ENCODE results near the gene COX10.
A peak's percentile ranks its signal among the peaks of the same experiment; 100 is the strongest.
"Not testable (repeated sequence)": the region's sequence is repeated elsewhere in the genome, so short reads cannot be mapped to it uniquely, and the experiment has no call there.

Gene COX10

DNA sequence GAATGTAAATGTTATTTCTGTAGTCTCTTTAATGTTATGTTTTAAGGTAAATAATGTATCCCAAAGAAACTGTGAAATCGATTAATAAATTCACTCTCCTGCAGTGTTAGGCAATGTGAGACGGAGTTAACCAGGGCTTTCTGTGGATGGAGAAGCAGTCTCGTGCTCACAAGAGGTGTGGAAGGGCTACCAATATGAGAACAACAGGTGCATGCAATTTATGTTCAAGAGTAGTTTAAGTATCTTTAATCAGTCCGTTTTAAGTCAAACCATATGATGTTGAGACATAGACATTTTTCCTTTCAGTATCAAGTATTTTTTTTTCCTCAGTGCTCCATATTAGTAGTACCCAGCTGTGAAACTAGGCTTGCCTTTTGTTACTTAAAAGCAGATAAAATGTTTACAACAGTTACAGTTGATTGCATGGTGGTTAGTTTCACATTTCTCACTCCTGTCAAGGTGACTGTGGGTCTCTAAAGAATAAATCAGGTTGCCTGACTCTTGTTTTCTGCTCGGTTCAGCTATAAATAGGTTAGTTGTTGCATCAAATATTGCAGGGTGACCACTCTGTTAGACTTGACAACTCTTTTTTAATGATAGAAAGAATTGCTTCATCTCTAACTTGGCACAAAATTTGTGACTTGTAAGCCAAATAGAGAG, 54.4 kb downstream of the COX10 start:
- ATAC-seq, result no peak

DNA sequence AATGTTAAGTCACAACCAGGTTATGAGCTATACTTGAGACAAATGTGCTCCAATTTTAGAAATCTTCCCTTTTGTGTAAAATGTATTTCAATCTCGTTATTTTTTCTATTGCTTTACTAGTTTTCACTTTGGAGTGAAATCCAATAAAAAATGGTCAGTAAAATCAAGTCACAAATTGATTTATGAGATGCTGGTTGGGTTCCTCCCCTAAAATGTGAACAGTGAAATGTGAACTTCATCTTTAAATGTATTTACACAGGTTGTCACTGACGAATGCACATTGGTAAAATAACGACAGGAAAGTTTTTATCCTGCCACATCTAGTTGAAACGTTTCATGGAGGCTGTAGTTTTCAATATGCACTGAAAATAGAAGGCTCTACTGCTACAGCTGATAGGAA, 55.5 kb downstream of the COX10 start:
- no peak for ATAC-seq

DNA sequence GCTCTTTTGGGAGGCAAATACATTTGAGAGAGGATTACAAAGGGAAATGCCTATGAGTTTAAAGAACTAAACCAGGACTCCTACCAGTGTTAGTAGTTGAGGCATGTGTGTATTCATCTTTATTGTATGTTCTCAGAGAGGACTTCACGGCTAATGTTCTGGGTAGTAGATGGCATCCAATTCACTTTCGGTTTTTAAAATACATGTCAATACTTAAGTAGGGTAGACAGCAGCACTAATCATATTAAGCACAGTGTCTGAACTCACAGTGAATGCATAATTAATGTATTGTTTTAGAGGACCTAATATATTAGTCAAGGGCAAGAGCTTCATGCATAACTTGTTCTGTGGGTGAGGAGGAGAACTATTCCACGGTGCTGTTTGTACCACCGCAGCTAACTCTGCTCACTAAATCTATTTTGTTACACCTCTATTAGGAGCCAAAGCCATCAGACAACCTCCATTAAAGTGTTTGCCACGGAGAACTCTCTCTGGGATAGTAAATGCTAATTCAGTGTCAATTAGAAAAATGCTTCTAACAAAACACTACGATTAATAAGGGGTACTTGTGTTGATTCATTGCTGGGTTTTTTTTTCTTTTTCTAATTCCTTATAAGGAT, 56.3 kb downstream of the COX10 start:
- ATAC-seq, result peak; percentile 59 to 62

DNA sequence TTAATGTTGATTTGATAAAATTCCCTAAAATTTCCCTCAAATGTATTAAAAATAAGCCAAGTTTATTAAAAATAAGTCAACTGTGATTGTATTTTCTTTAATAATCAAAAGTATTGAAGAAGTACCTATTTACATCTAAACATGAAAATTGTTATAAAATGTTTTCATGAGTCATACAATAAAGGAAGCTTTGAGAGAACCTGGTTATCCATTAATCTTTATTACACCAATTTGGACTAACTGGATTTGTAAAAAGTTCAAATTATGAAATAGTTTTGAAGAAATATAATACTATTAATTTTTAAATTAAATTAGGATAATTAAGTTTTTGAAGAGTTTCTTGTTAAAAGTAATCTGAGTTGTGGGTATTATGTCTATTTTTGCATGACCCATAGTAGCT, 63.8 kb downstream of the COX10 start:
- ATAC-seq, result no peak

DNA sequence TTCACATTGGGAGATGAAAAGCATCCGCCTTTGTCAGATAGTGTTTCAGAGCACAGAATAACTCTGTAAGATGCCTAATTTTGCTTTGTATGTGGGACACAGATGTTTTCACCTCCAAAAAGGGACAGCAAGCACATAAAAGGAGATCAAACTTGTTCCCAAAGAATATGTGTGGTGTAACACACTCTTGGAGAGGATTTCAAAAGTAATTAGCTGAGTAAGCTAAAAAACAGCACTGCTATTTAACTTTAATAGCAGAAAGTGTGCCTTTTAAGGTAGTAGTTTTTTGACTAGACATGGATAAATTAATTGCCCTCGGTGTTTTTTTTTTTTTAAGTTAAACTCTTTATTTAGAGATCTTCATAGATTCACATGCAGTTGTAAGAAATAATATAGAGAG, 65.2 kb downstream of the COX10 start:
- no peak for ATAC-seq

DNA sequence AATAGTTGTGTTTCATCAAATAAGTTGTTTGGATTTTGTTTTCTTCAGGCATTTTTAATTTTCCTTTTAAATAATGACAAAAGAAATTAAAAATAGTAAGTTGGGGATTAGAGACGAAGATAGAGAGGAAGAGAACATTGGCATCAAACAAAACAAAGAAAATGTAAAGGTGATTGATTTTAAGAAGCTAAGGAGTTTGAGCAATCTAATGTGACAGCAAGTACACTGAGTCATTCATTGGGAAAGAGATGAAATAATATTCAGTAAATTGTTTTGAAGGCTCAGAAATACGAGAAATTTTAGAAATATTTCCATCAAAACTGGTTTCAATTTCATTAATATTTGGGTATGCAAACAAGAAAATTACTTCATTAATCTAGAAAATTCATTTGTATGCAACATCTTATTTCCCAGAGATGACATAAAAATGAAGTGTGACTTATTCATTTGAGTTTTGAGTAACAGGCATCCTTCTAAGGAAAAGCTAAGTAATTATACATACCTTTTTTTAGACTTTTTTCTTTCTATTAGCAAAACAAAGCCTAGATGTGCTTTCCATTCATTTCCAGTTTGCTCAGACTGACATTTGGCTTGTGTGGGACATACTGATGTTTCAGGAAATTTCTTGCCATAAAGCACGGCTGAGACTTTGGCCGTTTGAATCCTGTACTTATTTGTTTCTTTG, 66.7 kb downstream of the COX10 start:
- peak in 1 of 2 donors; percentile 10 for ATAC-seq

GRCh38 chr17:14138649-14139048, 69.3 kb downstream of the COX10 start:
- no peak for ATAC-seq

DNA sequence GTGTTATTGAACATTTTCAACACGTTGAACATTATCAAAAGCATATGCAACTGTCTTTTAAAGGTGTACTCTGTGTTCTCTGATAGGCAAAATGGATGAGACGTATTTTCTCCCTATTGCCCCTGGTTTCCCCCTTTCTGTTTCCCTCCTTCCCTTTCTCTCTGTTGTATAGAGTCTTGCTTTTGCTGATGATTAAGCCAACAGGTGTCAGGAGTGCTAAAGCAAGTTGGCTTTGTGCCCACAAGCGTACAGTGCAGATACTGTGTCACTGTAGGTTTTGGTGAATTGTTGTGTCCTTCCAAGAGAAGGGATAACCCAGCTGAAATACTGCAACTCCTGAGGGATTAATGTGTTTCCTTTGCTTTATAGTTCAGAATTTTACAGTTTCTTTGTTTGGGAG, 74.4 kb downstream of the COX10 start:
- peak in 1 of 2 donors; percentile 41 for ATAC-seq

- ATAC-seq, result no peak
These were observed 75.2 kb downstream of the COX10 start for GRCh38 chr17:14144508-14144907.

- ATAC-seq, result no peak
These were observed 80.4 kb downstream of the COX10 start for GRCh38 chr17:14149751-14150150.

DNA sequence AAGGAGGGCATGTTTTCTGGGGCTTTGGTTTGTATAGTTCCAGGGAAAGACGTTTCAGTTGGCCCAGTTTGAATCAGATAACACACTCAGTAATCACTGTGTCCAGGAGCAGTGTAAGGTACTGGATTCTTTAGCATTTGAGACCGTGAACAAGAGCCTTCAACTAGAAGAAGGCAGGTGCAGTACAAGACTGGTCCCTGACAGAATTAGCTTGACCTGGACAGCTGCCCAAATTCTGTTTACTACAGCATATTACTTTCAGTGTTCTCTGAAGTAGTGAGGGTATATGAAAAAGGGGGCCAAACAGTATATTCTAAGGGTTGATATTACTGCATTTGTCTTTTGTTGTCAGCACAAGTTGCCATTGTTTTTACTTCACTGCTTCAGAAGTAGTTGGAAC, 81.3 kb downstream of the COX10 start:
- ATAC-seq, result no peak

- no peak for ATAC-seq
These were observed 83.4 kb downstream of the COX10 start for GRCh38 chr17:14152721-14153120.

GRCh38 chr17:14153374-14153773, 84.1 kb downstream of the COX10 start:
- no peak for ATAC-seq

GRCh38 chr17:14156689-14157088, 87.4 kb downstream of the COX10 start:
- ATAC-seq, result no peak

- ATAC-seq, result no peak
These were observed 88.5 kb downstream of the COX10 start for GRCh38 chr17:14157822-14158221.

DNA sequence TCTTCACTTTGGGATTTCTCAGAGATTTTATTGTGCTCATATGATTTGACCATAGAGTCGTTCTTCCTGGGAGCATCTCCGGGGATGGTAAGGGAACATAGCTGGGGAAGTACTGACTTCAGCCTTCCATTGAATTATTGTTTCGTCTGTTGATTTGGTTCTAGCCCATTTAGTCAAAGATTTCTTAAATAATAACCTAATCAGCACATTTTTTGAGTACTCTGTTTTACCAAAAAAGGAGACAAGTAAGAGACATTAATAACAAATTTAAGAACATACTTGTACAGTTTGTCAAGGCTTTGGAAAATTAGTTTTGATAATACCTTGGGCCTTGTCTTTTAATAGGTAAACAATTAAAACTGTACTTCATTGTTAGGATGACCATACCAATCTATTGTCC, 89.4 kb downstream of the COX10 start:
- ATAC-seq, result no peak

- no peak for ATAC-seq
These were observed 92.1 kb downstream of the COX10 start for GRCh38 chr17:14161419-14161818.

DNA sequence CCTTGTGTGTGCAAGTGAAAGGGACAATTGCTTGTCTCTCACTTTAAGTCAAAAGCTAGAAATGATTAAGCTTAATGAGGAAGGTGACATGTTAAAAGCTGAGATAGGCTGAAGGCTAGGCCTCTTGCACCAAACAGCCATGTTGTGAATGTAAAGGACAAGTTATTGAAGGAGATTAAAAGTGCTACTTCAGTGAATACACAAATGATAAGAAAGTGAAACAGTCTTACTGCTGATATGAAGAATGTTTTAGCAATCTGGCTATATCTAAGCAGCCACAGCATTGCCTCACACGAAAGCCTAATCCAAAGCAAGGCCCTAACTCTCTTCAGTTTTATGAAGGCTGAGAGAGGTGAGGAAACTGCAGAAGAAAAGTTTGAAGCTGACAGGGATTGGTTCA, 96.3 kb downstream of the COX10 start:
- peak; percentile 33 to 38 for ATAC-seq

GRCh38 chr17:14167831-14168230, 98.5 kb downstream of the COX10 start:
- ATAC-seq, result not testable (repeated sequence)

DNA sequence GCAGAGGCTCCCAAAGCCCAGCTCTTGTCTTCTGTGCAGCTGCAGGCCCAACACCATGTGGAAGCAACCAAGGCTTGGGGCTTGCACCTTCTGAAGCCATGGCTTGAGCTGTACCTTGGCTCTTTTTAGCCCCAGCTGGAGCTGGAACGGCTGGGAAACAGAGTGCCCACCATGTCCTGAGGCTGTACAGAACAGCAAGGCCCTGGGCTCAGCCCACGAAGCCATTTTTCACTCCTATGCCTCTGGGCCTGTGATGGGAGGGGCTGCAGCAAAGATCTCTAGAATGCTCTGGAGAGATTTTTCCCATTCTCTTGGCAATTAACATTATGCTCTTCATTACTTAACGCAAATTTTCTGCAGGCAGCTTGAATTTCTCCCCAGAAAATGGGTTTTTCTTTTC, 99.3 kb downstream of the COX10 start:
- no peak for ATAC-seq

DNA sequence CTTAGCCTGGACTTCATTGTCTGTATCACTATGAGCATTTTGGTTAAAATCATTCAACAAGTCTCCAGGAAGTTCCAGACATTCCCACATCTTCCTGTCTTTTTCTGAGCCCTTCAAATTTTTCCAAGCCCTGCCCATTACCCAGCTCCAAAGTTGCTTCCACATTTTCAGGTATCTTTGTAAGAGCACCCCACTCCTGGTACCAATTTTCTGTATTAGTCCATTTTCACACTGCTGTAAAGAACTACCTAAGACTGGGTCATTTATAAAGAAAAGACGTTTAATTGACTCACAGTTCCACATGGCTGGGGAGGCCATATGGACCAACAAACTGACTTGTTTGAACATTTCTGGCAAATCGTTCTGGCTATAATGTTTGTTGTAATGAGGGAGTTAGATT, 100.0 kb downstream of the COX10 start:
- ATAC-seq, result no peak

GRCh38 chr17:14169901-14170300, 100.6 kb downstream of the COX10 start:
- no peak for ATAC-seq

GRCh38 chr17:14176989-14177388, 107.7 kb downstream of the COX10 start:
- not testable (repeated sequence) for ATAC-seq

GRCh38 chr17:14177801-14178200, 108.5 kb downstream of the COX10 start:
- not testable (repeated sequence) for ATAC-seq

Measured in activated CD4-positive, CD25-positive, alpha-beta regulatory T cell treated with anti-CD3 and anti-CD28 coated beads, Interleukin-2, amount 50 U/mL, for 24 hours (primary cell).